ENCODE results near the gene ZC3H4.

ZC3H4 gene

DNA sequence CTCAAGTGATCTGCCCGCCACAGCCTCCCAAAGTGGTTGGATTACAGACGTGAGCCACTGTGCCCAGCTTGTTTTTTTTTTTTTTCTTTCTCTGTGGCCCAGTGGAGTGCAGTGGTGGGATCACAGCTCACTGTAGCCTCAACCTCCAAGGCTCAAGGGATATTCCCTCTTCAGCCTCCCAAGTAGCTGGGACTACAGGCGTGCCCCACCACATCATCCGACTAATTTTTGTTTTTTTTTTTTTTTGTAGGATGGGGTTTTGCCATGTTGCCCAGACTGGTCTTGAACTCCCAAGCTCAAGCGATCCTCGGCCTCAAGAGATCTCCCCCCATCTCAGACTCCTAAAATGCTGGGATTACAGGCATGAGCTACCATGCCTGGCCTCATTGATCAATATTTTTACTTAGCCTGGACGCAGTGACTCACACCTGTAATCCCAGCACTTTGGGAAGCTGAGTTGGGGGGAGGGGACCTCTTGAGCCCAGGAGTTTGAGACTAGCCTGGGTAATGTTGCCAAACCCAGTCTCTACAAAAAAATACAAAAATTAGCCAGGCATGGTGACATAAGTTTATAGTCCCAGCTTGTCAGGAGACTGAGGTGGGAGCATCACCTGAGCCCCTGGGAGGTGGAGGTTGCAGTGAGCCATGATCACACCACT, 18.7 kb upstream of the ZC3H4 start:
- no peak for FAIRE-seq

DNA sequence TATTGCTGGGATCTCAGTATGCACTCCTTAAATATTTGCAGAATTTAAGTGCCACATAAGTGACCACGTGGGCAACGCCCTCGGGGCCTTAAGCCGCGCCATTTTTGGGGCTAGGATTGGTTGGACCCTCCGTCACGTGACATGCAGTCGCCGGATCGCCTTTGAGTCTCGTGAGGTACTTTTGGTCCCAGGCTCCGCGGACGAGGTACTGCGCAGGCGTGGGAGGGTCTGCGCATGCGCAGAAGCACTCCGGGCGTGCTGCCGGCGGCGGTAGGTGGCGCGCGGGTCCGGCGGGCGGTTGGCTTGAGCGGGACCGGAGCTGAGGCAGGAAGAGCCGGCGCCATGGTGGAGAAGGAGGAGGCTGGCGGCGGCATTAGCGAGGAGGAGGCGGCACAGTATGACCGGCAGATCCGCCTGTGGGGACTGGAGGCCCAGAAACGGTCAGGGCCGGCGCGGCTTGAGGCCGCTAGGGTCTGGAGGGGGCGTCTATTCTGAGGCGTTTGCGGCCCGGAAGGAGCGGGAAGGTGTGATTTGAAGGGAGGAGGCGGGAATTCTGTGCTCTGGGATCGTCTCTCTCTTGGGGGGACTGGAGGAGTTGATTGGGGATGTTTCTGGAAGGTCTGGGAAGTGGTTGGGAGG, 17.1 kb upstream of the ZC3H4 start, which contains the start of gene SAE1:
Gene SAE1 (plus strand): TSS at position 247 of the 639 bp plus-strand sequence. CDS start 96 bp downstream, at position 343.
- no peak for FAIRE-seq

DNA sequence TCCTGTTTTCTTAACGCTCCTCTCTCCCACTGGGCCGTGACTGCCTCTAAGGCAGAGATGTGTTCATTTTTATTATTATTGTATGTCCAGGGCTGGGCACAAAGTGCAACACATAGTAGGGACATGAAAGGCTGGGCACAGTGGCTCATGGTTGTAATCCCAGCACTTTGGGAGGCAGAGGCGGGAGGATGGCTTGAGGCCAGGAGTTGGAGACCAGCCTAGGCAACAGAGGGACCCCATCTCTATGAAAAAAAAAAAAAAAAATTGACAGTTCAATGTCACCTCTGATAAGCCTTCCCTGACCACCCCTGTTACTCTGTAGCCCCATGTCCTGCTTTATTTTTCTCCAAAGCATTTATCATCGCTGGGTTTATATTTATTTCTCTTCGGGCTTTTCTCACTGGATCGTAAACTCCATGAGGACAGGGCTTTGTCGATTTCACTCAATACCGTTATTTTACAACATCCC, 16.6 kb upstream of the ZC3H4 start:
- no peak for FAIRE-seq

DNA sequence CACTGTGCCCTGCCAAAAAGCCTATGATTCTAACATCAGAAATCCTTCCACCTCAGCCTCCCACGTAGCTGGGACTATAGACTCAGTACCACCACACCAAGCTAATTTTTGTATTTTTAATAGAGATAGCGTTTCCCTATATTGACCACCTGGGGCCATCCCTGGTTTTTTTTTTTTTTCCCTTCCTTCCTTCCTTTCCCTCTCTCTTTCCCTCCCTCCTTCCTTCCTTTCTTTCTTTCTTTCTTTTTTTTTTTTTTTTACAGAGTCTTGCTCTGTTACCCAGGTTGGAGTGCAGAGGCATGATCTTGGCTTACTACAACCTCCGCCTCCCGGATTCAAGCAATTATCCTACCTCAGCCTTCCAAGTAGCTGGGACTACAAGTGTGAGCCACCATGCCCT, 16.0 kb upstream of the ZC3H4 start:
- FAIRE-seq = no peak

DNA sequence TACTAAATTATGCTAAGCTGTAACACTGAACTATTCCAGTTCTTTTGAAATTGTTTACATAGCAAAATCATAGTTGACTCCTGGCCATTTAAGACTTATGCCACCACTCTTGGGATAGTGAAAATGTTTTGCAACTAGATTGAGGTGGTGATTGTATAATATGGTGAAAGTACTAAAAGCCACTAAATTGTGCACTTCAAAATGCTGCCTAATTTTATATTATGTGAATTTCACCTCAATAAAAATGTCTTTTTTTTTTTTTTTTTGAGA, 12.0 kb upstream of the ZC3H4 start:
- FAIRE-seq = no peak

DNA sequence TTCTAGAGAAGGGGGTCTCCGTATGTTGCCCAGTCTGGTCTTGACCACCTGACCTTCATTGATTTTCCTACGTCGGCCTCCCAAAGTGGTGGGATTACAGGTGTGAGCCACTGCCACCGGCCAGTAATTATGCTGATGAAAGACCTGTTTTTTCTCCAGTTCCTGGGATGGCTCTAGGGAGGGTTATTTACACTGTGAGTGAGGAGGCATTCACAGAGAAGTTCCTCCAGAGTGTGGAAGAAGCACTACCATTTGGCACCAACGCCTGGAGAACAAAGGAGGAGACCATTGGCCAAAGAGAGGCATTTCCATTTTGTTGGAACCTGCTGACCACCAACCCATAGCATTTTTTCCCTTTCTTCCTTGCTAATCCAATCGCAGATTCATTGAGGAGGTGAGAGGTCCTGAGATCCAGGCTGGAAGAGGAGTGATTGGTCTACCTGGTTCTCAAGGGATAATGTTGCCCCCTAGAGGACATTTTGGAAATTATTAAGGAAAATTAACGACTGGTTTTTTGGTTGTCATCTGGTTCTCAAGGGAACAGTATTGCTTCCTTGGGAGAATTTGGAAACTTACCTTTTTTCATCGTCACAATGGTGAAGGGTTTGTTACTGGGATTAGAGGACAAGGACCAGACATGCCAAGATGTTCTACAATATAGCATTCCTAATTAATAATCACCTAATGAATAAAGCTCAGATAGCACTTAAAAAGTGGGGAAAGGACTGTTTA, 11.5 kb upstream of the ZC3H4 start:
- FAIRE-seq = no peak

DNA sequence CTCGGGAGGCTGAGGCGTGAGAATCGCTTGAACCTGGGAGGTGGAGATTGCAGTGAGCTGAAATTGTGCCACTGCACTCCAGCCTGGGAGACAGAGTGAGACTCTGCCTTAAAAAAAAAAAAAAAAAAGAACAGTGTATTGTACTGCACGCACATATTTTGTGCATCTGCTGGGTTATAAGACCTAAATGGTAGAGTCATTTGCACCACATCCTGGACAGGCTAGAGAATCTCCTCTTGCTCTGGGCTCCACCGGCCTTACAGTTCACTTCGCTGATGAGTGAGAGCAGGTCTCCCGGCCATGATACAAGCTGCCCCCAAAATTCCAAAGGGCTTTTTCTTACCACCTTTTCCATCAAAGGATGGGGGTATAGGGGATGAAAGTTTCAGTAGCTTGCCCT, 9.8 kb upstream of the ZC3H4 start:
- no peak for FAIRE-seq

DNA sequence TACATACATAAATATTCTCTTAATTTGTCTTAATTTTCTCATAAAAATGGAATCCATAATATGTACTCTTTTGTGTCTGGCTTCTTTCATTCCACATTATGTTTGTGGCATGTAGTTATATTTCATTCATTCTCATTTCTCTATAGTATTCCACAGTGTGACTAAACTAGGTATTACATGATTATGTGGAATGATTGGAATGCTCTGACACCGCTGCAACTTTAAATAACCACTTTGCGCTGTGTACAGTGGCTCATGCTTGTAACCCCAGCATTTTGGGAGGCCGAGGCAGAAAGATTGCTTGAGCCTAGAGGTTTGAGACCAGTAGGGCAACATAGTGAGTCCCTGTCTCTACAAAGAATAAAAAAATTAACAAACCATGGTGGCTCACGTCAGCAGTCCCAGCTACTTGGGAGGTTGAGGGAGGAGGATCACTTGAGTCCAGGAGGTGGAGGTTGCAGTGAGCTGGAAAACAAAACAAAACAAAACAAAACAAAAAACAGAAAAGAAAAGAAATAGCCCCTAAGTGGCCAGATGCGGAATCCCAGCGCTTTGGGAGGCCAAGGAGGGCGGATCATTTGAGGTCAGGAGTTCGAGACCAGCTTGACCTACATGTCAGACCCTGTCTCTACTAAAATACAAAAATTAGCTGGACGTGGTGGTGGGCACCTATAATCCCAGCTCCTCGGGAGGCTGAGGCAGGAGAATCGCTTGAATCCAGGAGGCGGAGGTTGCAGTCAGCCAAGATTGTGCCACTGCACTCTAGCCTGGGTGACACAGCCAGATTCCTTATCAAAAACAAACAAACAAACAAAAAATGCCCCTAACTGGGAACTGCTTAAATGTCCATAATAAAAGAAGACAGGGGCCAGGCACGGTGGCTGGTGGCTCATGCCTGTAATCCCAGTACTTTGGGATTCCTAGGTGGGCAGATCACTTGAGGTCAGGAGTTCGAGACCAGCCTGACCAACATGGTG, 9.1 kb upstream of the ZC3H4 start:
- no peak for FAIRE-seq

DNA sequence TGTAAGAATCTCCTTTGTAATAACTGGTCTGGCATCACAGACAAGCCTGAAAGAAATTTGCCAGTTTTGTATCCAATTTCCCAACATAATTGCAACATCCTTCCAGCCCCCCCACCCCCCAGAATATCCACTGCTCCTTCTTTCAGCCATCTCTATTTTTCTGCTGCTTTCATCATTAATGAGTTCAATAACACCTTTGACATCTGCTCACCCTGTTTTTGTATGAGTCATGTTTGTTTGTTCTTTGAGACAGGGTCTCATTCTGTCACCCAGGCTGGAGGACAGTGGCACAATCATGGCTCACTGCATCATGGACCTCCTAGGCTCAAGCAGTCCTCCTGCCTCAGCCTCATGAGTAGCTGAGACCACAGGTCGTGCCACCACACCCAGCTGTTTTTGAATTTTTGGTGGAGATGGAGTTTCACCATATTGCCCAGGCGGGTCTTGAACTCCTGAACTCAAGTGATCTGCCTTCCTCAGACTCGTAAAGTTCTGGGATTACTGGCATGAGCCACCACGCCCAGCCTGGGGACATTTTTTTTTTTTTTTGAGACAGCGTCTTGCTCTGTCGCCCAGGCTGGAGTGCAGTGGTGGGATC, 7.0 kb upstream of the ZC3H4 start:
- FAIRE-seq = no peak

DNA sequence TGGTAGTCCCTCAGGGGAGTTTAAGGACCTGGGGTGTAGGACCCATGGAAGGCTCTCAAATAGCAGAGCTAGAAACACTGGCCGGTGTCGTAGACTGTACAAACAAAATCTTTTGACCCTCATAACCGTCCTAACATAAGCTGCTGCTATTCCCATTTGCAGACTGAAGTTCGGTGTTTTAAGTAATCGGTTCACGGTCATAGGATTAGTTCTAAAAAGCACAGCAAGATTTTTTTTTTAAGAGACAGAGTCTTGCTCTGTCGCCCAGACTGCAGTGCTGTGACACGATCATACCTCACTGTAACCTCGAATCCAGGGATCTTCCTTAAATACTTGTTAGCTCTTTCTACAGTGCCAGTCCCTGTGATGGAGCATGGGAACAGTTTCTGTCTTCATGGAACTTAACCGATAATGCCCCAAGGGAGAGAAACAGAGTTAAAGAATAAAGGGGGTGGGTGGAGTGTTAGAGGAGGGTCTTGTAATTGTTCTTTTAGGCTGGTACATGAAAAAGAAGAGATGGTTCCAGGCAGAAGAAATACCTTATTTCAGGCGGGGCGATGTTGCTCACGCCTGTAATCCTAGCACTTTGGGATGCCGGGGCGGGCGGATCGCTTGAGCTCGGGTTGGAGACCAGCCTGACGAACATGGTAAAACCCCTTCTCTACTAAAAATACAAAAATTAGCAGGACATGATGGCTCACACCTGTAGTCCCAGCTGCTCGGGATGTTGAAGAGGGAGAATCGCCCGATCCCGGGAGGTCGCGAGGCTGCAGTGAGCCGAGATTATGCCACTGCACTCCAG, 475 bp upstream of the ZC3H4 start:
- no peak for FAIRE-seq

DNA sequence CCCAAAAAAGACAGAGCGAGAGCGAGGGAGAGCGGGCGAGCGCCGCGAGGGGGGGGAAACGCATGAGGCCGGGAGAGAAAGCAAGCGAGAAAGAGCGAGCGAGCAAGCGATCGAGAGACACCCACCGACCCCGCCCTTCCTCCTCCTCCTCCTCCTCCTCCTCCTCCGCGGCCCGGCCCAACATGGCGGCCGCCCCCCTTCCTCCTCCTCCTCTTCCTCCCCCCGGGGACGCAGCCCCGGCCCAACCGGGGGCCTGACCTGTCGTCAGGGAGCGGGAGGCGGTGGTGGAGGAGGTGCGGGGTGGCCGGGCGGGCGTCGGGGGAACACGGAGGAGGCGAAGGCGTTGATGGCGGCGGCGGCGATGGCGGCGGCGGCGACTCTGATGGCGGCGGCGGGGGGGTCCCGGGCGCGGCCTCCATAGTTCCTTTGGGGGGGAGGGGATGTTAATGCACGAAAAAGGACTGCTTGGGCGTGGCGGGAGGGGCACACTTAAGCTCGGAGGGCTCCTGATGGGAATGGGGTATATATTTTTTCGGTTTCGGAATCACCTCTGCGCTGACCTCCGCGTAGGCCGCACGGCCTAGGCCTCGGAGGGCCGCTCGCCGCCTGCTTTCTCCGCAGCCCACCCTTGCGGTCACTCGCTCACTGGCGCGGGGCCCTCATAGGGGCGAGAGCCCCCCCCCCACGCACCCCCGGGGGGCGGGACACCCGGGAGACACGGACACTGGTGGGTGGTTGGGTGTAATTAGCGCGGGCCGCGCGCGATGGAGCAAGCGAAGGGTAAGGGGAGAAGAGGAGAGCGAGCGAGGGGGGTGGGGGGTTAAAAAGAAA, 1.2 kb downstream of the ZC3H4 start:
- no peak for FAIRE-seq

DNA sequence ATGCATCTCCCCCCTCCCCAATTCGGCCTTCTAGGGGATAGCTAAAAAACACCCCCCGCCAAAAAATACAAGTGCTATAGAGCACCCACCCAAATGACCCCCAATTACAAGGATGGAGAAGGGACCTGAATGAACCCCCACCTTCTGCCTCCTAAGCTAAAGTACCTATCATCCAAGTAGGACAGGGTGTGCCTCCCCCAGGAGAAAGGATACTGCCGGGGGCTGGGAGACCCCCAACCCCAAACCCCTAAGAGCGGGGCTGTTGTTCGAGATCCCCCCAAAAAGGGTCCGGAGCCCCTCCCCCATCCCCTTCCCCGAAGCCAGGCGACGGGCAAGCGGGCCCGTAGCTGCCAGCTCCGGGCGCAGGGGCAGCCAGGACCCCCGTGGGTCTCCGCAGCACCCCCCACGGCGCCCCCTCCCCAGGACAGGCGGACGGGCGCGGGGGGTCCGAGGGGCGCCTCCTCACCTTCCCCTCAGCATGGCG, 1.9 kb downstream of the ZC3H4 start:
- no peak for FAIRE-seq

DNA sequence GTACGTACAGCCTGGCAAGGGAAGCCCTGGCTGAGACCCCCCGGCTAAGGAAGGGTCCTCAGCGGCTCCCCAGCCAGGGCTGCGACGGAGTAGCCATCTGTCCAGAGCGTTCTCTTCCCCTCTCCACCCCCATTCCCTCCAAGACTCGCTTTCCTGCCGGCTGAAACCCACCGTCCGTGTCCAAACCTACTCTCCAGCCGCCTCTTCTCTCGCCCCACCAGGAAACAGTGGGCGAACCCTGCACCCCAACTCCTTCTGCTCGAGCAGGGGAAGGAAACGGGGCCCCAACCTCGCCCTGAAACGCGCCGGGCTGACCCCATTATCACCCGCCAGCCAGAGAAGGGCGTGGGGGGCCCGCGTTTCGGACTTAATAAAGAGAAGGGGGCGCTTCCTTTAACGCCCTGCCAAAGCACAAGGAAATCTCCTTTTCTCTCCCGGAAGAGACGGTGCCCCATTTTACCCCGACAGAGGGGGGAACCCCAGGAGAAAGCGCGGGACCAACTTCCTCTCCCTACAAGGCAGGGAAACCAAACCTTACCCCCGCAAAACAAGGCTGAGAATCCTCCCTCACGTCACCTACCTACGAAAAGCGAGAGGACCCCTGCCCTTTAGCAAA, 2.5 kb downstream of the ZC3H4 start:
- FAIRE-seq = no peak

DNA sequence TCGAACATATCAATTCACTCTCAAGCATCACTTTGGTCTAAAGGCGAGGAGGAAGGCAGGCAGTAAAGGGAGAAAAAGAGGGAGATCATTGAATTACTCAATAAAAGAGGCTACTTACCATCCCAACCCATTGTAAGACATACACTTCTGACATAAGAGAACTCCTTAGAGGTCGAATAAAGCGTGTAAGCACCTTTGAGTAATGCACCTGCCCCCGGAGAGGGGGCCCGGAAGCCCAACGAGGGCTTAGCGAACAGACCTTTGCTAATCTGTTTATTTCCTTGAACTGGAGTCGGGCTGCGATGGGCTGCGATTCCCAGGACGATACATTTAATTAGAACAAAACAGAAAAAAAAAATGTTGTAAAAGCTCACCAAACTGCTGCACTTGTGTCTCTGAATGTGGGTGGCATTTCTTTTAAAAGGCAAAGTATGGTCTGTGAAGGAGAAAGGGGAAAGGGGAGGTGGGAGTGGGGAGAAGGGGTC, 3.0 kb downstream of the ZC3H4 start:
- FAIRE-seq = no peak

DNA sequence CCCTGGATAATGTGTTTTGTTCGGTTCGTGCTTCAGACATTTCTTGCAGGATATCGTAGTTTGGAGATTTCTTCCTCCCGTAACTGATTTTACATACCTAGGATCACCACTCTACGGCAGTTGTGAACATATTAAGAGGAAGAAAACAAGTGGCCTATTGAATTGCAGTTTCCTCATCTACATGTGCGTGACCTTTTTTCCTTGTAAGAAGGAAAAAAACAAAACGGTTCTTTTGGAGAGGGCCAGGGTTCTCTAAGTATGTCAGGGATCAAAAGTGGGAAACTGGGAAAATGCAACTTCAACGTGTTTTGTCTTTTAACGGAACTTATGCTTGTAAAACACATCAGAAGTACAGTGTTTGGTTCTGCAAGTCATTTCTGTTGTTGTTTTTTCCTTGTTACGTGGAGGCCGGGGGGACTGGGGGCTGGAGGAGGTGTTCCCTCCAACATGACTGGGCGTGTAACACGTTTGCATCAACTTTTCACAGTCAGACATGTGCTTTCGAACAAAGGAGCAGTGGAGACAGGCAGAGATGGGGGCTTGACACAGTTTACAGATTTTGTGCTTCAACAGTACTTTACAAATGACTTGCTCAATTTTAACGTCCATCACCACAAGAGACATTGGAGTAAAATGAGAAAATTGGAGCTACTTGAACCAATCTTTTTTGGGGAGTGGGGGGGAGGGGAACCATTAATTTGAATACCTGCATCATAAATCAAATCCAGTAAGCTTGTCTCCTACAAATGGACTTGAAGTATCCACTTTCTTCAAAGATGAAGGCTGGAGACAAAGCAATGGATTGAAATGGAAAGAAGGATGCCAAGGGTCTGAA, 3.8 kb downstream of the ZC3H4 start:
- no peak for FAIRE-seq

DNA sequence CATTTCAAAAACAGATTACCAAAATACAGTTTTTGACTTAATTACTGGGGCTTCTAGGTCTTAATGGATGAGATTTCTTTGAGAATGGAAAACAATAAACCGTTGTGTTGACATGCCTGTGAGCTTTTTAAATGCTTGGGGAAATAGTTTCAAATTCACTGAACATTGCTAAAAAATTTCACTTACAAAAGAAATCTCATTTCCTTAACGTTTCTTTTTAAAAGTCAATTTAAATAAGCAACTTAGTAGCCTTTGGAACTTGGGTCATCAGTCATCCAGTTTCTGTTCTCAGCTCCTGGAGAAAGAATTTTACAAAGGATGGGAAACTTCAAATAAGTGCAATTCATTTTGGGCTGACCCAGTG, 4.4 kb downstream of the ZC3H4 start:
- FAIRE-seq = no peak

DNA sequence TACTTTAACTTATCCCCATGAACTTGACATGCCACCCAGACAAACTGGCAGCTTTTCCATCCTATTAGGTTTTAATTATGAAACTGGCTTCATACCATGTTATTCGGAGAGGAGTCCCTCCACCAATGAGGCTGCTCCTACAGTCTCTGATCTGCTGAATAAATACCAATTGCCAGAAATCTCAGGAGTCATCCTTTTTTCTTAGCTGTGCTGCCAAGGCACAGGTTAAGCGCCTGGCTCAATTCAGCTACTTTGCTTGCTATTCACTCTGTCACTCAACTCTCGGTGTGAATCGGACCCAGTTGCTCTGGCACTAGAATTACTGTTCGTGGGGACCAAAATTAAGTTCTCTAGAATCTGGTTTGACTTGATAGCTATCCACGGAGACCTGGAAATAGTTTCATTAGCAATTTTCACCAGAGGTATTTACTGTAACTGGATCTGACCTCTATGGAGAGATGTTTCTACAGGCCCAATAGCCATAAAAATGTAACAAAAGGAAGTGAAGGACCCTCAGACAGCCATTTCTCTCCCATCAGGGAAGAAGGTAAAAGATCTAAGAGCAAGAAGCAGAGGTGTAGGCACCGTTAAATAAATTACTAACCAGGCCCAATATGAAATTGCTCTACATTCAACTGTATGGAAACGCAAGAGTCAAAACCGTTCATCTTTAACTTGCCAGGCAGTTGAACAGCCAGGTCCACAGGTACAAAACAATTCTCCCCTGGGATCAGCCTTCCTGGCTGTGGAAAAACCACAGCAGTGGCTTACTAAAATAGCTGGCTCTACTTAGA, 5.4 kb downstream of the ZC3H4 start:
- FAIRE-seq = no peak
